ENCODE results near the gene DDX28. TPM values are rescaled to one million over a fixed set of nuclear protein-coding genes. Genes with fewer than 3 reads are reported as not detected.

The DDX28 gene
- total RNA-seq, 1 experiment from 2014 or later = 13.4 TPM

- ChIA-PET POLR2A (ENCODE audit: unreplicated experiment) (no interaction called here), CTCF (no interaction called here)
- H3K9me3 ChIP-seq (ENCODE audit: low read length) = no peaks in the 10 kb centered on the region
- no peaks in the 10 kb centered on the region for H3K9me2 ChIP-seq (replicated peaks; ENCODE audit: low read length)
- H3K27ac ChIP-seq (ENCODE audit: low read length) = no peak overlapping the region
- H3F3A ChIP-seq (ENCODE audit: low read length, unreplicated experiment) = no peaks in the 10 kb centered on the region
- no peak overlapping the region for H3K4me2 ChIP-seq (ENCODE audit: low read length)
- no peak overlapping the region for H3K4me3 ChIP-seq (ENCODE audit: low read length)
- no TSS peak for BruUV-seq (replicated peaks)
- no peak for ATAC-seq
- DNase-seq = no peak
- no peak overlapping the region for H2AFZ ChIP-seq (ENCODE audit: low read length)
- H3K79me2 ChIP-seq (ENCODE audit: low read length) = no peaks in the 10 kb centered on the region
- intact Hi-C loops (cut with micrococcal nuclease) = no loop called here
- H3K27me3 ChIP-seq (ENCODE audit: low read length) = no peaks in the 10 kb centered on the region
- H3K9ac ChIP-seq (ENCODE audit: low read length) = no peak overlapping the region
- H3K4me1 ChIP-seq (ENCODE audit: insufficient read depth, low read length) = no peaks in the 10 kb centered on the region
- no peaks in the 10 kb centered on the region for H4K20me1 ChIP-seq (ENCODE audit: low read length)
- no peak for TF ChIP-seq CTCF (conservative IDR thresholded peaks at IDR 0.05; ENCODE audit: low read depth, low read length)
- no peak for TF ChIP-seq EZH2phosphoT487 (IDR thresholded peaks at IDR 0.05; ENCODE audit: borderline replicate concordance, low read length)
- no peaks in the 10 kb centered on the region for H3K36me3 ChIP-seq (ENCODE audit: low read depth, low read length)
These were observed 13.8 kb downstream of the DDX28 start for GRCh38 chr16:68009157-68009735.

GRCh38 chr16:68005786-68006286 lies 17.2 kb downstream of the DDX28 start:
- no peak overlapping the region for H2AFZ ChIP-seq (ENCODE audit: low read length)
- no peak for ATAC-seq
- no peak overlapping the region for H3K4me2 ChIP-seq (ENCODE audit: low read length)
- no peaks in the 10 kb centered on the region for H3K9me2 ChIP-seq (replicated peaks; ENCODE audit: low read length)
- H3K36me3 ChIP-seq (ENCODE audit: low read depth, low read length) = no peaks in the 10 kb centered on the region
- no peak overlapping the region for H3K9ac ChIP-seq (ENCODE audit: low read length)
- no TSS peak for BruUV-seq (replicated peaks)
- no peak overlapping the region for H3K27ac ChIP-seq (ENCODE audit: low read length)
- intact Hi-C loops (cut with micrococcal nuclease) = no loop called here
- H3F3A ChIP-seq (ENCODE audit: low read length, unreplicated experiment) = no peaks in the 10 kb centered on the region
- no peaks in the 10 kb centered on the region for H4K20me1 ChIP-seq (ENCODE audit: low read length)
- DNase-seq = no peak
- H3K79me2 ChIP-seq (ENCODE audit: low read length) = no peaks in the 10 kb centered on the region
- ChIA-PET POLR2A (ENCODE audit: unreplicated experiment) (no interaction called here), CTCF (no interaction called here)
- no peaks in the 10 kb centered on the region for H3K4me1 ChIP-seq (ENCODE audit: insufficient read depth, low read length)
- H3K9me3 ChIP-seq (ENCODE audit: low read length) = no peaks in the 10 kb centered on the region
- no peak overlapping the region for H3K4me3 ChIP-seq (ENCODE audit: low read length)
- TF ChIP-seq EZH2 (IDR thresholded peaks at IDR 0.05; ENCODE audit: low read length, unreplicated experiment) (no peak), EZH2phosphoT487 (IDR thresholded peaks at IDR 0.05; ENCODE audit: borderline replicate concordance, low read length) (no peak), CTCF (conservative IDR thresholded peaks at IDR 0.05; ENCODE audit: low read depth, low read length) (no peak)
- no peaks in the 10 kb centered on the region for H3K27me3 ChIP-seq (ENCODE audit: low read length)

- Histone ChIP-seq H2AFZ (ENCODE audit: low read length) (no peak overlapping the region), H3F3A (ENCODE audit: low read length, unreplicated experiment) (no peaks in the 10 kb centered on the region), H3K27me3 (ENCODE audit: low read length) (no peaks in the 10 kb centered on the region), H3K9me2 (replicated peaks; ENCODE audit: low read length) (no peaks in the 10 kb centered on the region), H3K9me3 (ENCODE audit: low read length) (no peaks in the 10 kb centered on the region), H3K4me1 (ENCODE audit: insufficient read depth, low read length) (no peaks in the 10 kb centered on the region), H3K4me2 (ENCODE audit: low read length) (no peak overlapping the region), H3K9ac (ENCODE audit: low read length) (no peak overlapping the region), H3K4me3 (ENCODE audit: low read length) (no peak overlapping the region), H4K20me1 (ENCODE audit: low read length) (no peaks in the 10 kb centered on the region), H3K36me3 (ENCODE audit: low read depth, low read length) (no peaks in the 10 kb centered on the region), H3K27ac (ENCODE audit: low read length) (no peak overlapping the region), H3K79me2 (ENCODE audit: low read length) (no peaks in the 10 kb centered on the region)
- CTCF ChIA-PET = no interaction called here
- TF ChIP-seq EZH2phosphoT487 (IDR thresholded peaks at IDR 0.05; ENCODE audit: borderline replicate concordance, low read length) (no peak), CTCF (conservative IDR thresholded peaks at IDR 0.05; ENCODE audit: low read depth, low read length) (no peak), EZH2 (IDR thresholded peaks at IDR 0.05; ENCODE audit: low read length, unreplicated experiment) (no peak)
- no peak for ATAC-seq
- POLR2A ChIA-PET (ENCODE audit: unreplicated experiment) = no interaction called here
- DNase-seq = no peak
- intact Hi-C loops (cut with micrococcal nuclease) = no loop called here
- no TSS peak for BruUV-seq (replicated peaks)
These were observed 17.8 kb downstream of the DDX28 start for GRCh38 chr16:68005211-68005610.
